WTC11 (cell line): Measurements from ENCODE around the gene RAB15. TPM values are rescaled to one million over a fixed set of nuclear protein-coding genes. Genes with fewer than 3 reads are reported as not detected.

ENCODE experiments used
- ATAC-seq: fragments of 200-7000 bp; cut with Tn5 transposase; 2 replicates; pipeline ENCODE4 v1.10.0; 2021; ENCODE audit warnings: mild to moderate bottlenecking, moderate library complexity
- CTCF ChIA-PET: fragments of 300-600 bp; sonication (Branson Sonifier 250); formaldehyde crosslinking; loops from one replicate; lab custom pipeline; 2021; ENCODE audit warnings: antibody characterized with exemption; lab: Charles Lee
- POLR2A ChIA-PET: fragments of 350-600 bp; sonication (Branson Sonifier 250); formaldehyde crosslinking; loops from one replicate; lab custom pipeline; 2021; ENCODE audit warnings: antibody characterized with exemption; lab: Charles Lee
- DNase-seq: peaks from one replicate; pipeline ENCODE4 v3.0.0; 2021; ENCODE audit warnings: low spot score
- H3K27ac Mint-ChIP-seq: 2 replicates; pipeline ENCODE4 v1.8.0; 2021; ENCODE audit warnings: mixed read lengths
- H3K27me3 Mint-ChIP-seq: 2 replicates; pipeline ENCODE4 v1.8.0; 2021; ENCODE audit warnings: low read depth, mild to moderate bottlenecking, moderate library complexity, mixed read lengths
- H3K36me3 Mint-ChIP-seq: 2 replicates; pipeline ENCODE4 v1.8.0; 2021; ENCODE audit warnings: mixed read lengths
- H3K4me1 Mint-ChIP-seq: 2 replicates; pipeline ENCODE4 v1.8.0; 2022; ENCODE audit warnings: mixed read lengths
- H3K4me3 Mint-ChIP-seq: 2 replicates; pipeline ENCODE4 v1.8.0; 2021; ENCODE audit warnings: mild to moderate bottlenecking, moderate library complexity, mixed read lengths
- H3K9me3 Mint-ChIP-seq: 2 replicates; pipeline ENCODE4 v1.8.0; 2021; ENCODE audit warnings: mixed read lengths
- ATF1 ChIP-seq: sonication (generic); formaldehyde crosslinking; IDR thresholded peaks from 2 replicates; pipeline ENCODE4 v1.8.1; 2023; ENCODE audit warnings: mild to moderate bottlenecking, moderate library complexity, missing genetic modification reagents
- FOXP1 ChIP-seq: sonication (generic); formaldehyde crosslinking; IDR thresholded peaks from 2 replicates; pipeline ENCODE4 v1.8.0; 2022; ENCODE audit warnings: missing genetic modification reagents, mild to moderate bottlenecking, moderate library complexity, borderline replicate concordance
- JAZF1 ChIP-seq: fragments of 250-450 bp; sonication (Bioruptor Pico); IDR thresholded peaks from 2 replicates; pipeline ENCODE4 v1.9.0; 2021; ENCODE audit warnings: moderate library complexity, mild to moderate bottlenecking, inconsistent platforms
- NFE2L1 ChIP-seq: sonication (generic); formaldehyde crosslinking; IDR thresholded peaks from 2 replicates; pipeline ENCODE4 v1.8.1; 2023; ENCODE audit warnings: missing genetic modification reagents
- NR1H2 ChIP-seq: sonication (generic); formaldehyde crosslinking; IDR thresholded peaks from 2 replicates; pipeline ENCODE4 v1.9.0; 2021; ENCODE audit warnings: mild to moderate bottlenecking, moderate library complexity, missing genetic modification reagents
- SMAD3 ChIP-seq: sonication (generic); formaldehyde crosslinking; IDR thresholded peaks from 2 replicates; pipeline ENCODE4 v1.8.0; 2022; ENCODE audit warnings: missing genetic modification reagents, mild to moderate bottlenecking, borderline replicate concordance
- SOX15 ChIP-seq: fragments of 250-450 bp; sonication (Bioruptor Pico); IDR thresholded peaks from 2 replicates; pipeline ENCODE4 v1.9.0; 2021; ENCODE audit warnings: mild to moderate bottlenecking
- ZNF317 ChIP-seq: sonication (generic); formaldehyde crosslinking; IDR thresholded peaks from 2 replicates; pipeline ENCODE4 v1.8.1; 2023; ENCODE audit warnings: low read depth, mild to moderate bottlenecking, moderate library complexity, missing genetic modification reagents, borderline replicate concordance
- ZNF396 ChIP-seq: fragments of 250-450 bp; sonication (Bioruptor Pico); IDR thresholded peaks from 2 replicates; pipeline ENCODE4 v1.8.0; 2021; ENCODE audit warnings: mild to moderate bottlenecking, moderate library complexity, borderline replicate concordance
- ZNF671 ChIP-seq: fragments of 250-450 bp; sonication (Bioruptor Pico); IDR thresholded peaks from 2 replicates; pipeline ENCODE4 v1.8.0; 2021; ENCODE audit warnings: mild to moderate bottlenecking
- total RNA-seq: library from RNA; stranded (reverse); gene quantifications from 3 replicates; pipeline ENCODE4 v1.2.3, GENCODE V29; 2021
- TF ChIP-seq, protein P1 (sequence below): sonication (generic); formaldehyde crosslinking; IDR thresholded peaks from 2 replicates; pipeline ENCODE4 v1.8.1; 2023; ENCODE audit warnings: mild to moderate bottlenecking, missing genetic modification reagents, moderate library complexity
- TF ChIP-seq, protein P2 (sequence below): sonication (generic); formaldehyde crosslinking; IDR thresholded peaks from 2 replicates; pipeline ENCODE4 v1.8.0; 2023; ENCODE audit warnings: missing genetic modification reagents, mild to moderate bottlenecking, borderline replicate concordance
- TF ChIP-seq, protein P3 (sequence below): sonication (generic); formaldehyde crosslinking; IDR thresholded peaks from 2 replicates; pipeline ENCODE4 v1.8.1; 2023; ENCODE audit warnings: mild to moderate bottlenecking, moderate library complexity, missing genetic modification reagents
- TF ChIP-seq, protein P4 (sequence below): sonication (generic); formaldehyde crosslinking; IDR thresholded peaks from 2 replicates; pipeline ENCODE4 v1.8.1; 2023; ENCODE audit warnings: mild to moderate bottlenecking, missing genetic modification reagents, borderline replicate concordance
- TF ChIP-seq, protein P5 (sequence below): fragments of 250-450 bp; sonication (Bioruptor Pico); IDR thresholded peaks from 2 replicates; pipeline ENCODE4 v2.1.2; 2022; ENCODE audit warnings: mild to moderate bottlenecking, moderate library complexity
- TF ChIP-seq, protein P6 (sequence below): sonication (generic); formaldehyde crosslinking; IDR thresholded peaks from 2 replicates; pipeline ENCODE4 v1.8.1; 2022; ENCODE audit warnings: mild to moderate bottlenecking, missing genetic modification reagents, moderate library complexity, borderline replicate concordance
- TF ChIP-seq, protein P7 (sequence below): sonication (generic); formaldehyde crosslinking; IDR thresholded peaks from 2 replicates; pipeline ENCODE4 v1.8.1; 2022; ENCODE audit warnings: missing genetic modification reagents, borderline replicate concordance
- TF ChIP-seq, protein P8 (sequence below): sonication (generic); formaldehyde crosslinking; IDR thresholded peaks from 2 replicates; pipeline ENCODE4 v1.8.0; 2022; ENCODE audit warnings: missing genetic modification reagents

The RAB15 gene
- total RNA-seq, 1 experiment from 2014 or later: 49.1 TPM

DNA sequence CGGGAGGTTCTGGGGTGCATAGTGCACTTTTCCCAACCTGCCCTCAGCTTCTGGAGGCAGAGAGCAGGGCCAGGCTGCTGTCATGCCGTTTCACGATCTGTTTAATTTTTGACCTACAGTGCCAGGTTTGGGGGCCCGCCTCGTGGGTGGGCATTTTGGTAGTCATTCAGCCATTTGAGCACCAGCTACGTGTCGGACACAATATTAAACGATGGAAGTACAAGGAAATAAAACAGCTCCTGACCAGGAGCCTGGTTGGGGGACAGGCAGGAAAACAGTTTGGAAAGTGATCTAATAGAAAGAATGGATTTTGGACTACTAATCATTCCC, 15.3 kb upstream of the RAB15 start:
- DNase-seq: no peak
- CTCF ChIA-PET: interaction anchor here (1.0 to 3.1 kb wide), 22 partner anchors 10 to 164 kb away, joined by 3 to 29 read pairs (median 7); partner anchors contain the start of genes CHURC1 and MAX
- Mint-ChIP-seq H3K27me3 (peaks cover 7% of the 10 kb centered on the region), H3K9me3 (no peaks in the 10 kb centered on the region), H3K27ac (peak overlapping the region; percentile 99), H3K36me3 (peaks cover 3% of the 10 kb centered on the region; the same call in 1 of the 2 replicates), H3K4me1 (peaks cover 18% of the 10 kb centered on the region), H3K4me3 (peak overlapping the region; percentile 90)
- POLR2A ChIA-PET: interaction anchor here (0.6 to 1.7 kb wide), 5 partner anchors 19 to 185 kb away, joined by 3 to 6 read pairs (median 4); partner anchors contain the start of gene MAX
- ATAC-seq: peak; percentile 44
- TF ChIP-seq, protein P1, sequence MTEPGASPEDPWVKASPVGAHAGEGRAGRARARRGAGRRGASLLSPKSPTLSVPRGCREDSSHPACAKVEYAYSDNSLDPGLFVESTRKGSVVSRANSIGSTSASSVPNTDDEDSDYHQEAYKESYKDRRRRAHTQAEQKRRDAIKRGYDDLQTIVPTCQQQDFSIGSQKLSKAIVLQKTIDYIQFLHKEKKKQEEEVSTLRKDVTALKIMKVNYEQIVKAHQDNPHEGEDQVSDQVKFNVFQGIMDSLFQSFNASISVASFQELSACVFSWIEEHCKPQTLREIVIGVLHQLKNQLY (CRISPR knock-in tag): no peak
- TF ChIP-seq, protein P2, sequence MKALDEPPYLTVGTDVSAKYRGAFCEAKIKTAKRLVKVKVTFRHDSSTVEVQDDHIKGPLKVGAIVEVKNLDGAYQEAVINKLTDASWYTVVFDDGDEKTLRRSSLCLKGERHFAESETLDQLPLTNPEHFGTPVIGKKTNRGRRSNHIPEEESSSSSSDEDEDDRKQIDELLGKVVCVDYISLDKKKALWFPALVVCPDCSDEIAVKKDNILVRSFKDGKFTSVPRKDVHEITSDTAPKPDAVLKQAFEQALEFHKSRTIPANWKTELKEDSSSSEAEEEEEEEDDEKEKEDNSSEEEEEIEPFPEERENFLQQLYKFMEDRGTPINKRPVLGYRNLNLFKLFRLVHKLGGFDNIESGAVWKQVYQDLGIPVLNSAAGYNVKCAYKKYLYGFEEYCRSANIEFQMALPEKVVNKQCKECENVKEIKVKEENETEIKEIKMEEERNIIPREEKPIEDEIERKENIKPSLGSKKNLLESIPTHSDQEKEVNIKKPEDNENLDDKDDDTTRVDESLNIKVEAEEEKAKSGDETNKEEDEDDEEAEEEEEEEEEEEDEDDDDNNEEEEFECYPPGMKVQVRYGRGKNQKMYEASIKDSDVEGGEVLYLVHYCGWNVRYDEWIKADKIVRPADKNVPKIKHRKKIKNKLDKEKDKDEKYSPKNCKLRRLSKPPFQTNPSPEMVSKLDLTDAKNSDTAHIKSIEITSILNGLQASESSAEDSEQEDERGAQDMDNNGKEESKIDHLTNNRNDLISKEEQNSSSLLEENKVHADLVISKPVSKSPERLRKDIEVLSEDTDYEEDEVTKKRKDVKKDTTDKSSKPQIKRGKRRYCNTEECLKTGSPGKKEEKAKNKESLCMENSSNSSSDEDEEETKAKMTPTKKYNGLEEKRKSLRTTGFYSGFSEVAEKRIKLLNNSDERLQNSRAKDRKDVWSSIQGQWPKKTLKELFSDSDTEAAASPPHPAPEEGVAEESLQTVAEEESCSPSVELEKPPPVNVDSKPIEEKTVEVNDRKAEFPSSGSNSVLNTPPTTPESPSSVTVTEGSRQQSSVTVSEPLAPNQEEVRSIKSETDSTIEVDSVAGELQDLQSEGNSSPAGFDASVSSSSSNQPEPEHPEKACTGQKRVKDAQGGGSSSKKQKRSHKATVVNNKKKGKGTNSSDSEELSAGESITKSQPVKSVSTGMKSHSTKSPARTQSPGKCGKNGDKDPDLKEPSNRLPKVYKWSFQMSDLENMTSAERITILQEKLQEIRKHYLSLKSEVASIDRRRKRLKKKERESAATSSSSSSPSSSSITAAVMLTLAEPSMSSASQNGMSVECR (CRISPR knock-in tag): no peak
- TF ChIP-seq, protein P3, sequence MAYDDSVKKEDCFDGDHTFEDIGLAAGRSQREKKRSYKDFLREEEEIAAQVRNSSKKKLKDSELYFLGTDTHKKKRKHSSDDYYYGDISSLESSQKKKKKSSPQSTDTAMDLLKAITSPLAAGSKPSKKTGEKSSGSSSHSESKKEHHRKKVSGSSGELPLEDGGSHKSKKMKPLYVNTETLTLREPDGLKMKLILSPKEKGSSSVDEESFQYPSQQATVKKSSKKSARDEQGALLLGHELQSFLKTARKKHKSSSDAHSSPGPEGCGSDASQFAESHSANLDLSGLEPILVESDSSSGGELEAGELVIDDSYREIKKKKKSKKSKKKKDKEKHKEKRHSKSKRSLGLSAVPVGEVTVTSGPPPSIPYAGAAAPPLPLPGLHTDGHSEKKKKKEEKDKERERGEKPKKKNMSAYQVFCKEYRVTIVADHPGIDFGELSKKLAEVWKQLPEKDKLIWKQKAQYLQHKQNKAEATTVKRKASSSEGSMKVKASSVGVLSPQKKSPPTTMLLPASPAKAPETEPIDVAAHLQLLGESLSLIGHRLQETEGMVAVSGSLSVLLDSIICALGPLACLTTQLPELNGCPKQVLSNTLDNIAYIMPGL (CRISPR knock-in tag): no peak
- TF ChIP-seq ZNF396 (CRISPR knock-in tag) (no peak), JAZF1 (no peak), SMAD3 (no peak), FOXP1 (CRISPR knock-in tag) (no peak), ATF1 (CRISPR knock-in tag) (no peak), SOX15 (no peak), NFE2L1 (CRISPR knock-in tag) (no peak), ZNF317 (CRISPR knock-in tag) (no peak), NR1H2 (CRISPR knock-in tag) (no peak), ZNF671 (no peak)
- TF ChIP-seq, protein P4, sequence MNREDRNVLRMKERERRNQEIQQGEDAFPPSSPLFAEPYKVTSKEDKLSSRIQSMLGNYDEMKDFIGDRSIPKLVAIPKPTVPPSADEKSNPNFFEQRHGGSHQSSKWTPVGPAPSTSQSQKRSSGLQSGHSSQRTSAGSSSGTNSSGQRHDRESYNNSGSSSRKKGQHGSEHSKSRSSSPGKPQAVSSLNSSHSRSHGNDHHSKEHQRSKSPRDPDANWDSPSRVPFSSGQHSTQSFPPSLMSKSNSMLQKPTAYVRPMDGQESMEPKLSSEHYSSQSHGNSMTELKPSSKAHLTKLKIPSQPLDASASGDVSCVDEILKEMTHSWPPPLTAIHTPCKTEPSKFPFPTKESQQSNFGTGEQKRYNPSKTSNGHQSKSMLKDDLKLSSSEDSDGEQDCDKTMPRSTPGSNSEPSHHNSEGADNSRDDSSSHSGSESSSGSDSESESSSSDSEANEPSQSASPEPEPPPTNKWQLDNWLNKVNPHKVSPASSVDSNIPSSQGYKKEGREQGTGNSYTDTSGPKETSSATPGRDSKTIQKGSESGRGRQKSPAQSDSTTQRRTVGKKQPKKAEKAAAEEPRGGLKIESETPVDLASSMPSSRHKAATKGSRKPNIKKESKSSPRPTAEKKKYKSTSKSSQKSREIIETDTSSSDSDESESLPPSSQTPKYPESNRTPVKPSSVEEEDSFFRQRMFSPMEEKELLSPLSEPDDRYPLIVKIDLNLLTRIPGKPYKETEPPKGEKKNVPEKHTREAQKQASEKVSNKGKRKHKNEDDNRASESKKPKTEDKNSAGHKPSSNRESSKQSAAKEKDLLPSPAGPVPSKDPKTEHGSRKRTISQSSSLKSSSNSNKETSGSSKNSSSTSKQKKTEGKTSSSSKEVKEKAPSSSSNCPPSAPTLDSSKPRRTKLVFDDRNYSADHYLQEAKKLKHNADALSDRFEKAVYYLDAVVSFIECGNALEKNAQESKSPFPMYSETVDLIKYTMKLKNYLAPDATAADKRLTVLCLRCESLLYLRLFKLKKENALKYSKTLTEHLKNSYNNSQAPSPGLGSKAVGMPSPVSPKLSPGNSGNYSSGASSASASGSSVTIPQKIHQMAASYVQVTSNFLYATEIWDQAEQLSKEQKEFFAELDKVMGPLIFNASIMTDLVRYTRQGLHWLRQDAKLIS (CRISPR knock-in tag): no peak
- TF ChIP-seq, protein P5, sequence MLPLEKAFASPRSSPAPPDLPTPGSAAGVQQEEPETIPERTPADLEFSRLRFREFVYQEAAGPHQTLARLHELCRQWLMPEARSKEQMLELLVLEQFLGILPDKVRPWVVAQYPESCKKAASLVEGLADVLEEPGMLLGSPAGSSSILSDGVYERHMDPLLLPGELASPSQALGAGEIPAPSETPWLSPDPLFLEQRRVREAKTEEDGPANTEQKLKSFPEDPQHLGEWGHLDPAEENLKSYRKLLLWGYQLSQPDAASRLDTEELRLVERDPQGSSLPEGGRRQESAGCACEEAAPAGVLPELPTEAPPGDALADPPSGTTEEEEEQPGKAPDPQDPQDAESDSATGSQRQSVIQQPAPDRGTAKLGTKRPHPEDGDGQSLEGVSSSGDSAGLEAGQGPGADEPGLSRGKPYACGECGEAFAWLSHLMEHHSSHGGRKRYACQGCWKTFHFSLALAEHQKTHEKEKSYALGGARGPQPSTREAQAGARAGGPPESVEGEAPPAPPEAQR (CRISPR knock-in tag): no peak
- TF ChIP-seq, protein P6, sequence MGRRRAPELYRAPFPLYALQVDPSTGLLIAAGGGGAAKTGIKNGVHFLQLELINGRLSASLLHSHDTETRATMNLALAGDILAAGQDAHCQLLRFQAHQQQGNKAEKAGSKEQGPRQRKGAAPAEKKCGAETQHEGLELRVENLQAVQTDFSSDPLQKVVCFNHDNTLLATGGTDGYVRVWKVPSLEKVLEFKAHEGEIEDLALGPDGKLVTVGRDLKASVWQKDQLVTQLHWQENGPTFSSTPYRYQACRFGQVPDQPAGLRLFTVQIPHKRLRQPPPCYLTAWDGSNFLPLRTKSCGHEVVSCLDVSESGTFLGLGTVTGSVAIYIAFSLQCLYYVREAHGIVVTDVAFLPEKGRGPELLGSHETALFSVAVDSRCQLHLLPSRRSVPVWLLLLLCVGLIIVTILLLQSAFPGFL (CRISPR knock-in tag): no peak
- TF ChIP-seq, protein P7, sequence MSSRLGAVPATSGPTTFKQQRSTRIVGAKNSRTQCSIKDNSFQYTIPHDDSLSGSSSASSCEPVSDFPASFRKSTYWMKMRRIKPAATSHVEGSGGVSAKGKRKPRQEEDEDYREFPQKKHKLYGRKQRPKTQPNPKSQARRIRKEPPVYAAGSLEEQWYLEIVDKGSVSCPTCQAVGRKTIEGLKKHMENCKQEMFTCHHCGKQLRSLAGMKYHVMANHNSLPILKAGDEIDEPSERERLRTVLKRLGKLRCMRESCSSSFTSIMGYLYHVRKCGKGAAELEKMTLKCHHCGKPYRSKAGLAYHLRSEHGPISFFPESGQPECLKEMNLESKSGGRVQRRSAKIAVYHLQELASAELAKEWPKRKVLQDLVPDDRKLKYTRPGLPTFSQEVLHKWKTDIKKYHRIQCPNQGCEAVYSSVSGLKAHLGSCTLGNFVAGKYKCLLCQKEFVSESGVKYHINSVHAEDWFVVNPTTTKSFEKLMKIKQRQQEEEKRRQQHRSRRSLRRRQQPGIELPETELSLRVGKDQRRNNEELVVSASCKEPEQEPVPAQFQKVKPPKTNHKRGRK: no peak
- TF ChIP-seq, protein P8, sequence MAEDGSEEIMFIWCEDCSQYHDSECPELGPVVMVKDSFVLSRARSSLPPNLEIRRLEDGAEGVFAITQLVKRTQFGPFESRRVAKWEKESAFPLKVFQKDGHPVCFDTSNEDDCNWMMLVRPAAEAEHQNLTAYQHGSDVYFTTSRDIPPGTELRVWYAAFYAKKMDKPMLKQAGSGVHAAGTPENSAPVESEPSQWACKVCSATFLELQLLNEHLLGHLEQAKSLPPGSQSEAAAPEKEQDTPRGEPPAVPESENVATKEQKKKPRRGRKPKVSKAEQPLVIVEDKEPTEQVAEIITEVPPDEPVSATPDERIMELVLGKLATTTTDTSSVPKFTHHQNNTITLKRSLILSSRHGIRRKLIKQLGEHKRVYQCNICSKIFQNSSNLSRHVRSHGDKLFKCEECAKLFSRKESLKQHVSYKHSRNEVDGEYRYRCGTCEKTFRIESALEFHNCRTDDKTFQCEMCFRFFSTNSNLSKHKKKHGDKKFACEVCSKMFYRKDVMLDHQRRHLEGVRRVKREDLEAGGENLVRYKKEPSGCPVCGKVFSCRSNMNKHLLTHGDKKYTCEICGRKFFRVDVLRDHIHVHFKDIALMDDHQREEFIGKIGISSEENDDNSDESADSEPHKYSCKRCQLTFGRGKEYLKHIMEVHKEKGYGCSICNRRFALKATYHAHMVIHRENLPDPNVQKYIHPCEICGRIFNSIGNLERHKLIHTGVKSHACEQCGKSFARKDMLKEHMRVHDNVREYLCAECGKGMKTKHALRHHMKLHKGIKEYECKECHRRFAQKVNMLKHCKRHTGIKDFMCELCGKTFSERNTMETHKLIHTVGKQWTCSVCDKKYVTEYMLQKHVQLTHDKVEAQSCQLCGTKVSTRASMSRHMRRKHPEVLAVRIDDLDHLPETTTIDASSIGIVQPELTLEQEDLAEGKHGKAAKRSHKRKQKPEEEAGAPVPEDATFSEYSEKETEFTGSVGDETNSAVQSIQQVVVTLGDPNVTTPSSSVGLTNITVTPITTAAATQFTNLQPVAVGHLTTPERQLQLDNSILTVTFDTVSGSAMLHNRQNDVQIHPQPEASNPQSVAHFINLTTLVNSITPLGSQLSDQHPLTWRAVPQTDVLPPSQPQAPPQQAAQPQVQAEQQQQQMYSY: no peak
